SU-DHL-6 (cell line): ENCODE results near the gene SLC38A10.

Experiments used
- H2AFZ ChIP-seq: fragments of 200-600 bp; sonication (generic); 2 replicates; pipeline ENCODE4 v1.6.1; 2014; ENCODE audit warnings: low read depth, mild to moderate bottlenecking, moderate library complexity, mixed read lengths, antibody characterized with exemption, low read length; ENCODE audit not compliant: severe bottlenecking
- H3F3A ChIP-seq: fragments of 200-600 bp; shearing (Covaris generic); 2 replicates; pipeline ENCODE4 v1.6.0; 2016; ENCODE audit warnings: antibody characterized with exemption, mild to moderate bottlenecking; ENCODE audit not compliant: insufficient read depth
- H3K27ac ChIP-seq: fragments of 200-600 bp; sonication (generic); 2 replicates; pipeline ENCODE4 v1.5.1; 2016; ENCODE audit warnings: low read depth, mild to moderate bottlenecking, low read length, moderate library complexity, mixed read lengths
- H3K27me3 ChIP-seq: fragments of 200-600 bp; sonication (generic), shearing (Covaris generic); 2 replicates; pipeline ENCODE4 v1.6.0; 2014; ENCODE audit warnings: mild to moderate bottlenecking, low read length
- H3K36me3 ChIP-seq: fragments of 200-600 bp; sonication (generic); 2 replicates; pipeline ENCODE4 v1.6.1; 2014; ENCODE audit warnings: mild to moderate bottlenecking, low read length, mixed read lengths
- H3K4me2 ChIP-seq: fragments of 300-600, 200-600 bp; shearing (Covaris generic), sonication (generic); 2 replicates; pipeline ENCODE4 v1.6.0; 2014; ENCODE audit warnings: low read length, low read depth, mild to moderate bottlenecking; ENCODE audit not compliant: poor library complexity, severe bottlenecking
- H3K4me3 ChIP-seq: fragments of 200-600 bp; sonication (generic); 2 replicates; pipeline ENCODE4 v1.5.1; 2014; ENCODE audit warnings: antibody characterized with exemption, low read length, mild to moderate bottlenecking, mixed read lengths; ENCODE audit not compliant: insufficient read depth, poor library complexity, severe bottlenecking
- H3K79me2 ChIP-seq: fragments of 200-600 bp; sonication (generic); 2 replicates; pipeline ENCODE4 v1.6.1; 2014; ENCODE audit warnings: mild to moderate bottlenecking, low read length, moderate library complexity; ENCODE audit not compliant: insufficient read depth
- H3K9ac ChIP-seq: fragments of 200-600 bp; sonication (generic); 2 replicates; pipeline ENCODE4 v1.7.0; 2014; ENCODE audit warnings: mild to moderate bottlenecking, low read length
- H3K9me2 ChIP-seq: fragments of 200-600 bp; sonication (generic); replicated peaks from 2 replicates; pipeline ENCODE4 v1.6.1; 2014; ENCODE audit warnings: low read length; ENCODE audit not compliant: insufficient read depth
- H3K9me3 ChIP-seq: fragments of 200-600 bp; sonication (generic); 2 replicates; pipeline ENCODE4 v1.6.1; 2014; ENCODE audit warnings: low read length, mixed read lengths; ENCODE audit not compliant: insufficient read depth
- H4K20me1 ChIP-seq: fragments of 200-600 bp; sonication (generic); 2 replicates; pipeline ENCODE4 v1.6.1; 2014; ENCODE audit warnings: low read depth, mild to moderate bottlenecking, antibody characterized with exemption, low read length, moderate library complexity, mixed read lengths
- CTCF ChIP-seq: fragments of 200-600 bp; sonication (generic); IDR thresholded peaks from one replicate; pipeline ENCODE4 v1.5.1; 2017; ENCODE audit warnings: antibody characterized with exemption, mild to moderate bottlenecking, low read length, moderate library complexity; ENCODE audit not compliant: insufficient read depth, poor library complexity, severe bottlenecking
- EZH2phosphoT487 ChIP-seq: fragments of 200-600 bp; sonication (generic), shearing (Covaris generic); conservative IDR thresholded peaks from 2 replicates; pipeline ENCODE4 v1.6.1; 2018; ENCODE audit warnings: mild to moderate bottlenecking, antibody characterized with exemption, low read length, moderate library complexity, mixed read lengths

Gene SLC38A10

GRCh38 chr17:81218991-81219390, 76.1 kb downstream of the SLC38A10 start:
- Histone ChIP-seq H3K27ac (no peak overlapping the region), H3K9me2 (no peaks in the 10 kb centered on the region), H3K36me3 (no peaks in the 10 kb centered on the region), H3K4me2 (no peak overlapping the region), H2AFZ (no peak overlapping the region), H3K9me3 (no peaks in the 10 kb centered on the region), H3K79me2 (peaks cover 3% of the 10 kb centered on the region; the same call in 1 of the 2 replicates), H3F3A (0 out of 2 replicates have a peak, but pooled peaks cover 3% of the 10 kb centered on the region), H3K4me3 (no peak overlapping the region), H3K27me3 (no peaks in the 10 kb centered on the region), H3K9ac (no peak overlapping the region), H4K20me1 (no peaks in the 10 kb centered on the region)
- TF ChIP-seq CTCF (no peak), EZH2phosphoT487 (no peak)

- no peak overlapping the region for H3K27ac ChIP-seq
- H4K20me1 ChIP-seq = no peaks in the 10 kb centered on the region
- peaks cover 3% of the 10 kb centered on the region; the same call in 1 of the 2 replicates for H3K79me2 ChIP-seq
- H3K4me2 ChIP-seq = no peak overlapping the region
- H3K9me3 ChIP-seq = no peaks in the 10 kb centered on the region
- H3K9ac ChIP-seq = no peak overlapping the region
- no peaks in the 10 kb centered on the region for H3F3A ChIP-seq
- no peaks in the 10 kb centered on the region for H3K27me3 ChIP-seq
- no peaks in the 10 kb centered on the region for H3K36me3 ChIP-seq
- H2AFZ ChIP-seq = no peak overlapping the region
- H3K9me2 ChIP-seq = no peaks in the 10 kb centered on the region
- TF ChIP-seq CTCF (no peak), EZH2phosphoT487 (no peak)
- no peak overlapping the region for H3K4me3 ChIP-seq
These were observed 76.6 kb downstream of the SLC38A10 start for GRCh38 chr17:81218459-81218858.

- H3K27me3 ChIP-seq = no peaks in the 10 kb centered on the region
- no peak overlapping the region for H3K4me3 ChIP-seq
- no peaks in the 10 kb centered on the region for H3K9me2 ChIP-seq
- H3K27ac ChIP-seq = no peak overlapping the region
- H3K9ac ChIP-seq = no peak overlapping the region
- no peaks in the 10 kb centered on the region for H3F3A ChIP-seq
- H3K9me3 ChIP-seq = no peaks in the 10 kb centered on the region
- H3K4me2 ChIP-seq = no peak overlapping the region
- H3K79me2 ChIP-seq = peaks cover 3% of the 10 kb centered on the region; the same call in 1 of the 2 replicates
- H3K36me3 ChIP-seq = no peaks in the 10 kb centered on the region
- no peak for TF ChIP-seq EZH2phosphoT487
- TF ChIP-seq CTCF = no peak
- no peaks in the 10 kb centered on the region for H4K20me1 ChIP-seq
- no peak overlapping the region for H2AFZ ChIP-seq
These were observed 77.6 kb downstream of the SLC38A10 start for GRCh38 chr17:81217491-81217890.
